Ishikawa (cell line): ENCODE data around the gene TGM5.

Experiments used
- CEBPB ChIP-seq: IDR thresholded peaks from 2 replicates; pipeline ENCODE4 v1.6.1; 2012
- MAX ChIP-seq: IDR thresholded peaks from 2 replicates; pipeline ENCODE4 v1.6.1; 2012
- RAD21 ChIP-seq: IDR thresholded peaks from 2 replicates; pipeline ENCODE4 v1.6.1; 2012; ENCODE audit warnings: low read depth
- USF1 ChIP-seq: IDR thresholded peaks from 2 replicates; pipeline ENCODE4 v1.6.1; 2012
- ZBTB7A ChIP-seq: IDR thresholded peaks from 2 replicates; pipeline ENCODE4 v1.6.1; 2012; ENCODE audit warnings: low read depth

DNA sequence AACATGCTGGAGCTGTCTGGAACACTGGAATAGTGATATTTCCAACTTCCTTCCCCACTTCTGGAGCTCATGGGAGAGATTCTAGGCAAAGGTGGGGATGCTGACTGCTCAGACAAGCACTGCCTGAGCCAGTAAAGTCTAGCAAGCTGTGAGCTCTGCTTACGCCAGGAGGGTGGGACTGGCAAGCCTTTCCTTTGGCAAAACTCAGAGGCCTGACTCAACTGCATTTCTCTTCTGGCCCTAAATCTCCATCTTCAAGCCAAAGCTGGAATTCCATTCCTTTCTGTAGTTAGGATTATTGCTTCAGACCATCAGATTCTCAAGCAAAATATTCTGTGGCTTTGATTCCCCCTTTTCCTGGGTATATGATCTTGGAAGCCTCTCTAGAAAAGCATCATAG, 25.6 kb downstream of the TGM5 start:
- no peak for TF ChIP-seq USF1
- TF ChIP-seq CEBPB, result no peak
- TF ChIP-seq ZBTB7A, result no peak
- TF ChIP-seq RAD21, result no peak
- TF ChIP-seq MAX, result no peak
